Esophagus muscularis mucosa (tissue), 4 donors: ENCODE data around the gene ELF2. TPM values are rescaled to one million over a fixed set of nuclear protein-coding genes. Genes with fewer than 3 reads are reported as not detected.

Experiments
- DNase-seq: peaks from one replicate; pipeline ENCODE4 v3.0.0-alpha.2; 2017; ENCODE audit errors: extremely low spot score
- H3K27ac ChIP-seq, 4 donors: fragments of 200-600 bp; sonication (generic); replicated peaks in 1 of 4; 1 replicate in 3 of 4; 2 replicates in 1 of 4; pipeline ENCODE4 v1.5.1; 2016 to 2019; ENCODE audit warnings: mild to moderate bottlenecking in 1 of 4
- H3K27me3 ChIP-seq, 4 donors: fragments of 200-600 bp; sonication (generic); one replicate each; pipeline versions ENCODE4 v1.5.1 to v1.6.0; 2016 to 2019
- H3K36me3 ChIP-seq, 4 donors: fragments of 200-600 bp; sonication (generic); one replicate each; pipeline ENCODE4 v1.5.1; 2016 to 2019
- H3K4me1 ChIP-seq, 4 donors: fragments of 200-600 bp; sonication (generic); one replicate each; pipeline ENCODE4 v1.5.1; 2016 to 2019
- H3K4me3 ChIP-seq, 4 donors: fragments of 200-600 bp; sonication (generic); 1 replicate in 2 of 4; 2 replicates in 2 of 4; pipeline ENCODE4 v1.5.1; 2016 to 2019; ENCODE audit warnings: mild to moderate bottlenecking in 4 of 4, moderate library complexity in 1 of 4
- H3K9me3 ChIP-seq, 4 donors: fragments of 200-600 bp; sonication (generic); 1 replicate in 3 of 4; 2 replicates in 1 of 4; pipeline ENCODE4 v1.5.1; 2016 to 2019
- CTCF ChIP-seq, 3 experiments: fragments of 200-600 bp in 2 of 3; fragments of 450-650 bp in 1 of 3; sonication (generic) in 2 of 3; IDR thresholded peaks; one replicate each; pipeline ENCODE4 v1.5.1; 2017 to 2019; ENCODE audit warnings: antibody characterized with exemption in 3 of 3, mild to moderate bottlenecking in 2 of 3, moderate library complexity in 1 of 3
- EP300 ChIP-seq: sonication (generic); formaldehyde crosslinking; IDR thresholded peaks from one replicate; pipeline ENCODE4 v1.6.1; 2017; ENCODE audit warnings: antibody characterized with exemption
- POLR2A ChIP-seq: fragments of 450-650 bp; IDR thresholded peaks from one replicate; pipeline ENCODE4 v1.6.1; 2017; ENCODE audit warnings: antibody characterized with exemption, moderate library complexity, mild to moderate bottlenecking, low read depth
- POLR2AphosphoS5 ChIP-seq, 2 donors: sonication (generic); formaldehyde crosslinking; IDR thresholded peaks; one replicate each; pipeline ENCODE4 v1.6.1; 2017; ENCODE audit warnings: antibody characterized with exemption in 2 of 2
- WGBS: methylation state at CpG from one replicate; pipeline ENCODE4 v1.1.5; 2018; 5-methylcytosine and 5-hydroxymethylcytosine counted together
- intact Hi-C: fragments of 100-400 bp; cut with DNase I; formaldehyde crosslinking; loops from one replicate; pipeline ENCODE4 v1.15.1; 2023
- total RNA-seq, 4 donors: library from RNA; depleted of rRNA; stranded (reverse); fragments of >200 nt; gene quantifications; one replicate each; pipeline versions ENCODE4 v1.1.0 to v1.2.1, GENCODE V29; 2016

The ELF2 gene
- total RNA-seq, 4 donors from 2014 or later, result 52.3 to 68.5 (median 60.7) TPM

GRCh38 chr4:139209470-139210063, 32.5 kb upstream of the ELF2 start:
- intact Hi-C loops, result no loop called here
- no peak for DNase-seq
- 96% methylated on average over 3 of the region's 3 CpGs for WGBS
- Histone ChIP-seq H3K27me3 (no peaks in the 10 kb centered on the region), H3K36me3 (no peaks in the 10 kb centered on the region), H3K4me3 (no peak overlapping the region), H3K9me3 (no peaks in the 10 kb centered on the region), H3K27ac (no peak overlapping the region), H3K4me1 (peaks cover 0 to 15% (median 6%) of the 10 kb centered on the region in 4 donors)
- TF ChIP-seq POLR2A (no peak), EP300 (no peak)

- TF ChIP-seq CTCF (IDR thresholded peaks at IDR 0.05) (no peak), POLR2AphosphoS5 (IDR thresholded peaks at IDR 0.05) (peak; percentile 46 to 54)
- H3K27ac ChIP-seq, result peak overlapping the region in 2 of 4 donors; percentile 52 to 63
These were observed 31.5 kb upstream of the ELF2 start for GRCh38 chr4:139208404-139208945.

GRCh38 chr4:139207873-139208403, 30.9 kb upstream of the ELF2 start:
- no peaks in the 10 kb centered on the region for H3K9me3 ChIP-seq
- DNase-seq, result no peak
- TF ChIP-seq CTCF (IDR thresholded peaks at IDR 0.05) (no peak), POLR2A (no peak), EP300 (no peak), POLR2AphosphoS5 (IDR thresholded peaks at IDR 0.05) (no peak)
- H3K27me3 ChIP-seq, result no peaks in the 10 kb centered on the region
- intact Hi-C loops, result no loop called here
- peaks cover 0 to 10% (median 0%) of the 10 kb centered on the region in 4 donors for H3K4me1 ChIP-seq
- 74% methylated on average over 6 of the region's 6 CpGs for WGBS
- no peaks in the 10 kb centered on the region for H3K36me3 ChIP-seq
- H3K4me3 ChIP-seq, result no peak overlapping the region
- H3K27ac ChIP-seq, result peak overlapping the region; percentile 37 to 63 (median 54)

More at GRCh38 chr4:139208404-139208945, 31.5 kb upstream of the ELF2 start:
- H3K27me3 ChIP-seq, result no peaks in the 10 kb centered on the region
- H3K9me3 ChIP-seq, result no peaks in the 10 kb centered on the region
- H3K36me3 ChIP-seq, result no peaks in the 10 kb centered on the region
- intact Hi-C loops, result no loop called here
- H3K4me3 ChIP-seq, result no peak overlapping the region
- 78% methylated on average over 3 of the region's 3 CpGs for WGBS
- no peak for DNase-seq
- H3K4me1 ChIP-seq, result peaks cover 0 to 10% (median 0%) of the 10 kb centered on the region in 4 donors

GRCh38 chr4:139207247-139207646, 30.2 kb upstream of the ELF2 start:
- Histone ChIP-seq H3K4me1 (peaks cover 0 to 10% (median 0%) of the 10 kb centered on the region in 4 donors), H3K27me3 (no peaks in the 10 kb centered on the region), H3K27ac (peak overlapping the region; percentile 37 to 63 (median 54)), H3K4me3 (no peak overlapping the region), H3K36me3 (no peaks in the 10 kb centered on the region), H3K9me3 (no peaks in the 10 kb centered on the region)
- TF ChIP-seq POLR2AphosphoS5 (IDR thresholded peaks at IDR 0.05) (no peak), EP300 (no peak), CTCF (IDR thresholded peaks at IDR 0.05) (no peak), POLR2A (no peak)
- intact Hi-C loops, result no loop called here
- 69% methylated on average over 3 of the region's 3 CpGs for WGBS
- no peak for DNase-seq

GRCh38 chr4:139202991-139203390, 26.0 kb upstream of the ELF2 start:
- no peak for TF ChIP-seq CTCF (IDR thresholded peaks at IDR 0.05)
- TF ChIP-seq EP300, result no peak
- TF ChIP-seq POLR2A, result no peak
- TF ChIP-seq POLR2AphosphoS5 (IDR thresholded peaks at IDR 0.05), result no peak
- Histone ChIP-seq H3K4me1 (peaks cover 0 to 8% (median 0%) of the 10 kb centered on the region in 4 donors), H3K27ac (no peak overlapping the region), H3K27me3 (no peaks in the 10 kb centered on the region), H3K9me3 (no peaks in the 10 kb centered on the region), H3K4me3 (no peak overlapping the region), H3K36me3 (no peaks in the 10 kb centered on the region)
- intact Hi-C loops, result no loop called here
- no peak for DNase-seq
- 97% methylated on average over 2 of the region's 2 CpGs for WGBS
